Erythroblast (primary cell): ENCODE measurements around the gene SCRN1.

ENCODE experiments used
- GATA1 ChIP-seq: IDR thresholded peaks from 2 replicates; pipeline ENCODE4 v1.6.1; 2011; ENCODE audit warnings: low read depth, mild to moderate bottlenecking, control low read depth, low read length, moderate library complexity
- POLR2A ChIP-seq: IDR thresholded peaks from 2 replicates; pipeline ENCODE4 v1.6.1; 2011; ENCODE audit warnings: mild to moderate bottlenecking, low read length

DNA sequence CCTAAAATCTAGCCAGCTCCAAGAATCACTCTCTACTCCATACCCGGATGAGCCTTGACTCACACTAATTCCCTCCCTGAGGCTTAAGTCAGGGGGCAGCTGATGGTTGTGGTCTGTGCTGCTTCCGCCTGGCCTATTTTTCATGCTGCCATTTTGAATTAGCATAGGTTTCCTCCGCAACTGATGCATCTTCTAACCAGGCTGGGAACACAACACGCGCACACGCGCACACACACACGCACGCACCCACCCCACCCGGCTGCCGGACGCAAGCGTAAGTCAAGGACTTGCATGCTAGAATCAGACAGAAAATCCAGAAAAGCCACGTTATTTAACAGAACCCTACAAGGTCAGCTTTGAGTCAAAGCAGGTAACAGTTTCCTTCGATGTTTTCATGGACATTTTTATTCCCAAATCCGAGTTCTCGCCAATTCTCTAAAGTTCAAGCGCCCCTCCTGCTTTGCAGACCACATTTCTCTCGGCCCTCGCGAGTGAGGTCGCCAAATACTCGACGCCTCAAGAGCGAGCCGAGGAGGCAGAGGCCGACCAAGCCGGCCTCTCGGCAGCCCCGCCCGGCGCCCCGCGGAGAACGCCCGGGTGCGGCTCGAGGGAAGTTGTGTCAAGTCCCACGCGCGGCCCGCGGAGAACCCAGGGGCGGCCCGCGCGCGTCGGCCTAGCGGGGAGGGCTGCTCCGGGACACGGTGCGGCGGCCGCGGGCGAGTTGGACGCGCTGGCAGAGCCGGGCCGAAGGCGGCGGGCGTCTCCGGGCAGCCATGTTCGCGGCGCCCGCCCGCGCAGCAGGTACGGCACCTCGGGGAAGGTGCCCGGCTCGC, 961 bp downstream of the SCRN1 start:
- TF ChIP-seq GATA1 (no peak), POLR2A (peak; percentile 40)
